Measurements from ENCODE around the gene IGFBPL1.

DNA sequence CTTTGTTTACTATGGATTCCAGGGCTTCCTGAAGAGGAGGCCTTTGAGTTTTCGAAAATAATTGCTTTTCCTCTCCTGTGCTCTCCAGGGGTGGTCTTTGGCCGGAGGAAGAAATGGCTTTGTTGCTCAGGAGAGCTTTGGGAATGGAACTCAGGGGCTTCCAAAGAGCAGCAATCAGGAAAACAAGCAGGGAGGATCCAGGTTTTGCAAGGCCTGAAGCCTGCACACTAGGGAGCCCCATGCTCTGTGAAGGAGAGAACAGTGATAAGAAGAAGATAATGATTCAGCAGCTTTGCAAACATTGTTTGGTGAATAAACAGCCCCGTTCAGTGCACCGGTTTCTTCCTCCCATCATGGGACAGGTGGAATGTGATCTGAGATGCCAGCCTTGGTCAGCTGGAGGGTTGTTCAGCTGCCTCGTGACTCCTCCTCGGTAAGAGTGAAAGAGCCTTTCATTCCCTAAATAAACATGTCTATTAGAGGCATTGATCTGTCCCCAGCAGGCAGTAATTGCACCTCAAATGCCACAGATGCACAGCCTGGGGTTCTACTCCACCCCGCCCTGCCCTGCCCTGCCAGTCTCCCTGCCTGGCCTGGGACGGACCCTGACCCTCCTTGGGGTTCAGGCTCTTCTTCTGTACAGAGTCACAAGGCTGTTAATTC, 43.3 kb downstream of the IGFBPL1 start:
- no peak for TF ChIP-seq CTCF (IDR thresholded peaks at IDR 0.05)
- TF ChIP-seq ZFX (IDR thresholded peaks at IDR 0.05; ENCODE audit: borderline replicate concordance): no peak
